ENCODE data around the gene RPL22L1.

- TF ChIP-seq, protein P1, sequence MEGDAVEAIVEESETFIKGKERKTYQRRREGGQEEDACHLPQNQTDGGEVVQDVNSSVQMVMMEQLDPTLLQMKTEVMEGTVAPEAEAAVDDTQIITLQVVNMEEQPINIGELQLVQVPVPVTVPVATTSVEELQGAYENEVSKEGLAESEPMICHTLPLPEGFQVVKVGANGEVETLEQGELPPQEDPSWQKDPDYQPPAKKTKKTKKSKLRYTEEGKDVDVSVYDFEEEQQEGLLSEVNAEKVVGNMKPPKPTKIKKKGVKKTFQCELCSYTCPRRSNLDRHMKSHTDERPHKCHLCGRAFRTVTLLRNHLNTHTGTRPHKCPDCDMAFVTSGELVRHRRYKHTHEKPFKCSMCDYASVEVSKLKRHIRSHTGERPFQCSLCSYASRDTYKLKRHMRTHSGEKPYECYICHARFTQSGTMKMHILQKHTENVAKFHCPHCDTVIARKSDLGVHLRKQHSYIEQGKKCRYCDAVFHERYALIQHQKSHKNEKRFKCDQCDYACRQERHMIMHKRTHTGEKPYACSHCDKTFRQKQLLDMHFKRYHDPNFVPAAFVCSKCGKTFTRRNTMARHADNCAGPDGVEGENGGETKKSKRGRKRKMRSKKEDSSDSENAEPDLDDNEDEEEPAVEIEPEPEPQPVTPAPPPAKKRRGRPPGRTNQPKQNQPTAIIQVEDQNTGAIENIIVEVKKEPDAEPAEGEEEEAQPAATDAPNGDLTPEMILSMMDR (tag by site-specific recombination; IDR thresholded peaks at IDR 0.05), result no peak
- no peak for TF ChIP-seq KLF10 (tag by site-specific recombination; IDR thresholded peaks at IDR 0.05)
- no peak for TF ChIP-seq SETDB1 (IDR thresholded peaks at IDR 0.05; ENCODE audit: insufficient read length, low read length)
- TF ChIP-seq ZNF830 (tag by site-specific recombination; IDR thresholded peaks at IDR 0.05; ENCODE audit: low read depth), result no peak
- TF ChIP-seq WT1 (tag by site-specific recombination; IDR thresholded peaks at IDR 0.05), result no peak
- TF ChIP-seq ZNF37A (tag by site-specific recombination; IDR thresholded peaks at IDR 0.05), result no peak
- TF ChIP-seq ZEB2 (tag by site-specific recombination; IDR thresholded peaks at IDR 0.05), result no peak
- no peak for TF ChIP-seq ZXDB (tag by site-specific recombination; IDR thresholded peaks at IDR 0.05)
- TF ChIP-seq ZNF362 (tag by site-specific recombination; IDR thresholded peaks at IDR 0.05), result no peak
- no peak for TF ChIP-seq ZNF274 (IDR thresholded peaks at IDR 0.05; ENCODE audit: low read length)
- no peak for TF ChIP-seq ZNF274 (tag by site-specific recombination; IDR thresholded peaks at IDR 0.05; ENCODE audit: borderline replicate concordance)
- TF ChIP-seq, protein P2, sequence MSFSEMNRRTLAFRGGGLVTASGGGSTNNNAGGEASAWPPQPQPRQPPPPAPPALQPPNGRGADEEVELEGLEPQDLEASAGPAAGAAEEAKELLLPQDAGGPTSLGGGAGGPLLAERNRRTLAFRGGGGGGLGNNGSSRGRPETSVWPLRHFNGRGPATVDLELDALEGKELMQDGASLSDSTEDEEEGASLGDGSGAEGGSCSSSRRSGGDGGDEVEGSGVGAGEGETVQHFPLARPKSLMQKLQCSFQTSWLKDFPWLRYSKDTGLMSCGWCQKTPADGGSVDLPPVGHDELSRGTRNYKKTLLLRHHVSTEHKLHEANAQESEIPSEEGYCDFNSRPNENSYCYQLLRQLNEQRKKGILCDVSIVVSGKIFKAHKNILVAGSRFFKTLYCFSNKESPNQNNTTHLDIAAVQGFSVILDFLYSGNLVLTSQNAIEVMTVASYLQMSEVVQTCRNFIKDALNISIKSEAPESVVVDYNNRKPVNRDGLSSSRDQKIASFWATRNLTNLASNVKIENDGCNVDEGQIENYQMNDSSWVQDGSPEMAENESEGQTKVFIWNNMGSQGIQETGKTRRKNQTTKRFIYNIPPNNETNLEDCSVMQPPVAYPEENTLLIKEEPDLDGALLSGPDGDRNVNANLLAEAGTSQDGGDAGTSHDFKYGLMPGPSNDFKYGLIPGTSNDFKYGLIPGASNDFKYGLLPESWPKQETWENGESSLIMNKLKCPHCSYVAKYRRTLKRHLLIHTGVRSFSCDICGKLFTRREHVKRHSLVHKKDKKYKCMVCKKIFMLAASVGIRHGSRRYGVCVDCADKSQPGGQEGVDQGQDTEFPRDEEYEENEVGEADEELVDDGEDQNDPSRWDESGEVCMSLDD (tag by site-specific recombination; IDR thresholded peaks at IDR 0.05), result no peak
- TF ChIP-seq, protein P3, sequence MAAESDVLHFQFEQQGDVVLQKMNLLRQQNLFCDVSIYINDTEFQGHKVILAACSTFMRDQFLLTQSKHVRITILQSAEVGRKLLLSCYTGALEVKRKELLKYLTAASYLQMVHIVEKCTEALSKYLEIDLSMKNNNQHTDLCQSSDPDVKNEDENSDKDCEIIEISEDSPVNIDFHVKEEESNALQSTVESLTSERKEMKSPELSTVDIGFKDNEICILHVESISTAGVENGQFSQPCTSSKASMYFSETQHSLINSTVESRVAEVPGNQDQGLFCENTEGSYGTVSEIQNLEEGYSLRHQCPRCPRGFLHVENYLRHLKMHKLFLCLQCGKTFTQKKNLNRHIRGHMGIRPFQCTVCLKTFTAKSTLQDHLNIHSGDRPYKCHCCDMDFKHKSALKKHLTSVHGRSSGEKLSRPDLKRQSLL (tag by site-specific recombination; IDR thresholded peaks at IDR 0.05), result no peak
Observed at GRCh38 chr3:170866499-170866898, 3.5 kb downstream of the RPL22L1 start.
